ENCODE measurements around the gene MACF1. TPM values are rescaled to one million over a fixed set of nuclear protein-coding genes. Genes with fewer than 3 reads are reported as not detected.

Gene MACF1
- total RNA-seq, 2 donors from 2014 or later: 214 to 251 TPM

- no peak overlapping the region for H3K4me3 Mint-ChIP-seq
- Histone ChIP-seq H3K27me3 (ENCODE audit: control insufficient read depth, insufficient read depth, low read length, poor library complexity, severe bottlenecking) (no peaks in the 10 kb centered on the region), H3K9ac (ENCODE audit: extremely low read depth, low read length, poor library complexity, severe bottlenecking) (no peak overlapping the region), H3K4me1 (ENCODE audit: control insufficient read depth, insufficient read depth, low read length) (peaks cover 18% of the 10 kb centered on the region), H3K36me3 (ENCODE audit: control insufficient read depth, insufficient read depth, low read length) (no peaks in the 10 kb centered on the region), H3K9me3 (ENCODE audit: control insufficient read depth, low read length) (no peaks in the 10 kb centered on the region), H3K27ac (ENCODE audit: low read depth, low read length) (peak overlapping the region; percentile 1), H3K4me3 (ENCODE audit: low read length) (no peak overlapping the region)
- H3K27ac Mint-ChIP-seq: no peak overlapping the region
- peaks cover 3% of the 10 kb centered on the region for H3K36me3 Mint-ChIP-seq (ENCODE audit: low read depth)
- no peaks in the 10 kb centered on the region for H3K9me3 Mint-ChIP-seq
- TF ChIP-seq CTCF (conservative IDR thresholded peaks at IDR 0.05): no peak
- DNase-seq: no peak
- peaks cover 59% of the 10 kb centered on the region for H3K4me1 Mint-ChIP-seq
- no peaks in the 10 kb centered on the region for H3K27me3 Mint-ChIP-seq (ENCODE audit: insufficient read depth)
Measured at GRCh38 chr1:39164256-39164655, 40.2 kb upstream of the MACF1 start.

- peaks cover 56% of the 10 kb centered on the region for H3K4me1 Mint-ChIP-seq
- Histone ChIP-seq H3K9ac (ENCODE audit: extremely low read depth, low read length, poor library complexity, severe bottlenecking) (no peak overlapping the region), H3K27me3 (ENCODE audit: control insufficient read depth, insufficient read depth, low read length, poor library complexity, severe bottlenecking) (no peaks in the 10 kb centered on the region), H3K9me3 (ENCODE audit: control insufficient read depth, low read length) (no peaks in the 10 kb centered on the region), H3K36me3 (ENCODE audit: control insufficient read depth, insufficient read depth, low read length) (no peaks in the 10 kb centered on the region), H3K27ac (ENCODE audit: low read depth, low read length) (peak overlapping the region; percentile 54), H3K4me3 (ENCODE audit: low read length) (no peak overlapping the region), H3K4me1 (ENCODE audit: control insufficient read depth, insufficient read depth, low read length) (peaks cover 17% of the 10 kb centered on the region)
- no peak overlapping the region for H3K27ac Mint-ChIP-seq
- WGBS, 2 experiments (ENCODE audit: insufficient coverage in 1 of 2, insufficient read length in 1 of 2): 53 to 66% methylated on average over 2 of the region's 2 CpGs
- peak; percentile 72 for DNase-seq
- TF ChIP-seq CTCF (conservative IDR thresholded peaks at IDR 0.05): no peak
- H3K4me3 Mint-ChIP-seq: no peak overlapping the region
- H3K9me3 Mint-ChIP-seq: no peaks in the 10 kb centered on the region
- H3K27me3 Mint-ChIP-seq (ENCODE audit: insufficient read depth): no peaks in the 10 kb centered on the region
- H3K36me3 Mint-ChIP-seq (ENCODE audit: low read depth): peaks cover 3% of the 10 kb centered on the region
Measured at GRCh38 chr1:39165049-39165448, 39.4 kb upstream of the MACF1 start.

GRCh38 chr1:39165488-39165887 is 39.0 kb upstream of the MACF1 start:
- H3K27me3 Mint-ChIP-seq (ENCODE audit: insufficient read depth): no peaks in the 10 kb centered on the region
- H3K27ac Mint-ChIP-seq: no peak overlapping the region
- peaks cover 3% of the 10 kb centered on the region for H3K36me3 Mint-ChIP-seq (ENCODE audit: low read depth)
- peaks cover 55% of the 10 kb centered on the region for H3K4me1 Mint-ChIP-seq
- peaks cover 16% of the 10 kb centered on the region for H3K4me1 ChIP-seq (ENCODE audit: control insufficient read depth, insufficient read depth, low read length)
- H3K4me3 ChIP-seq (ENCODE audit: low read length): no peak overlapping the region
- no peaks in the 10 kb centered on the region for H3K36me3 ChIP-seq (ENCODE audit: control insufficient read depth, insufficient read depth, low read length)
- no peaks in the 10 kb centered on the region for H3K27me3 ChIP-seq (ENCODE audit: control insufficient read depth, insufficient read depth, low read length, poor library complexity, severe bottlenecking)
- H3K9me3 Mint-ChIP-seq: no peaks in the 10 kb centered on the region
- no peak overlapping the region for H3K4me3 Mint-ChIP-seq
- H3K9me3 ChIP-seq (ENCODE audit: control insufficient read depth, low read length): no peaks in the 10 kb centered on the region
- DNase-seq: no peak
- H3K27ac ChIP-seq (ENCODE audit: low read depth, low read length): peak overlapping the region; percentile 54
- no peak overlapping the region for H3K9ac ChIP-seq (ENCODE audit: extremely low read depth, low read length, poor library complexity, severe bottlenecking)
- 75% methylated on average over 1 of the region's 1 CpG; no CpG with 5 or more reads in 1 of the 2 experiments for WGBS, 2 experiments (ENCODE audit: insufficient coverage in 1 of 2, insufficient read length in 1 of 2)
- no peak for TF ChIP-seq CTCF (conservative IDR thresholded peaks at IDR 0.05)
